Panc1 (cell line): ENCODE results near the gene ACSS1. TPM values are rescaled to one million over a fixed set of nuclear protein-coding genes. Genes with fewer than 3 reads are reported as not detected.

Experiments
- ATAC-seq: fragments of 200-7000 bp; cut with Tn5 transposase; 2 replicates; pipeline ENCODE4 v1.9.1; 2020; ENCODE audit warnings: mild to moderate bottlenecking, moderate library complexity
- BruUV-seq: library from RNA; stranded (reverse); fragments of 400-500 nt; replicated peaks from 2 replicates; lab custom pipeline; 2021; lab: Mats Ljungman, UMichigan
- CTCF ChIA-PET: fragments of 300-600 bp; sonication (Branson Sonifier 250); formaldehyde crosslinking; loops from one replicate; lab custom pipeline; 2022; ENCODE audit warnings: antibody characterized with exemption; lab: Charles Lee
- POLR2A ChIA-PET: fragments of 300-600 bp; sonication (Branson Sonifier 250); formaldehyde crosslinking; loops from one replicate; lab custom pipeline; 2022; ENCODE audit warnings: antibody characterized with exemption; lab: Charles Lee
- DNase-seq: peaks from one replicate; pipeline ENCODE4 v3.0.0-alpha.2; 2010; ENCODE audit warnings: low read depth, low spot score
- H3K27ac ChIP-seq: 2 replicates; pipeline ENCODE4 v1.5.1; 2011; ENCODE audit warnings: mild to moderate bottlenecking, low read length, inconsistent platforms
- H3K27me3 ChIP-seq: fragments of 200-500 bp; sonication (Bioruptor generic); 2 replicates; pipeline ENCODE4 v1.6.0; 2014; ENCODE audit warnings: low read length, inconsistent platforms; ENCODE audit not compliant: control insufficient read depth, insufficient read depth
- H3K36me3 ChIP-seq: fragments of 200-500 bp; sonication (Bioruptor generic); 2 replicates; pipeline ENCODE4 v1.5.1; 2014; ENCODE audit warnings: inconsistent platforms, mild to moderate bottlenecking, low read length, moderate library complexity; ENCODE audit not compliant: control insufficient read depth, insufficient read depth
- H3K4me1 ChIP-seq: 2 replicates; pipeline ENCODE4 v1.5.1; 2011; ENCODE audit warnings: inconsistent platforms, mild to moderate bottlenecking, low read length, moderate library complexity; ENCODE audit not compliant: control insufficient read depth, insufficient read depth
- H3K4me3 ChIP-seq, 2 experiments: 2 replicates each; pipeline ENCODE4 v1.5.1; 2011 to 2012; ENCODE audit warnings: low read depth in 2 of 2, low read length in 2 of 2, mild to moderate bottlenecking in 2 of 2, inconsistent platforms in 1 of 2, moderate library complexity in 1 of 2
- H3K9me3 ChIP-seq: fragments of 200-500 bp; sonication (Bioruptor generic); 2 replicates; pipeline ENCODE4 v1.5.1; 2014; ENCODE audit warnings: low read depth, mild to moderate bottlenecking, inconsistent platforms, low read length, moderate library complexity; ENCODE audit not compliant: control insufficient read depth, insufficient read depth
- CTCF ChIP-seq: fragments of 450-650 bp; IDR thresholded peaks from 2 replicates; pipeline ENCODE4 v1.5.1; 2017; ENCODE audit warnings: mild to moderate bottlenecking
- POLR2AphosphoS5 ChIP-seq: IDR thresholded peaks from 2 replicates; pipeline ENCODE4 v1.6.1; 2012; ENCODE audit warnings: mild to moderate bottlenecking, low read depth, low read length, moderate library complexity
- REST ChIP-seq, 2 experiments: IDR thresholded peaks; 2 replicates each; pipeline ENCODE4 v1.6.1; 2011 to 2012; ENCODE audit warnings: low read depth in 2 of 2, control low read depth in 1 of 2, low read length in 1 of 2, mild to moderate bottlenecking in 1 of 2, moderate library complexity in 1 of 2; ENCODE audit not compliant: insufficient read depth in 1 of 2
- SIN3A ChIP-seq: IDR thresholded peaks from 2 replicates; pipeline ENCODE4 v1.6.1; 2012; ENCODE audit warnings: low read depth, mild to moderate bottlenecking, low read length, moderate library complexity, borderline replicate concordance; ENCODE audit not compliant: insufficient read depth
- TCF7L2 ChIP-seq: IDR thresholded peaks from 2 replicates; pipeline ENCODE4 v1.6.1; 2011; ENCODE audit warnings: mild to moderate bottlenecking, low read depth, low read length, inconsistent platforms
- in situ Hi-C: cut with HindIII; loops from 2 replicates; pipeline ENCODE4 v1.10.0; 2016; ENCODE audit warnings: low sequenced_read_pairs, low pct_unique_long_range_greater_than_20kb
- intact Hi-C: fragments of 100-400 bp; cut with micrococcal nuclease; formaldehyde crosslinking; loops from one replicate; pipeline ENCODE4 v1.10.0; 2022; ENCODE audit not compliant: unreplicated experiment
- total RNA-seq: library from RNA; stranded (reverse); gene quantifications from one replicate; pipeline ENCODE4 v1.2.1, GENCODE V29; 2021; ENCODE audit not compliant: unreplicated experiment

Gene ACSS1
- total RNA-seq, 1 experiment from 2014 or later, result 32.2 TPM

GRCh38 chr20:25067102-25067987 is 9.4 kb upstream of the ACSS1 start:
- TF ChIP-seq REST (IDR thresholded peaks at IDR 0.05; ENCODE audit: insufficient read depth in 1 of 2, low read depth in 2 of 2, low read length in 1 of 2), result no peak
- no peak for TF ChIP-seq TCF7L2
- no peak for TF ChIP-seq CTCF
- TF ChIP-seq SIN3A, result no peak
- TF ChIP-seq POLR2AphosphoS5, result no peak
- in situ Hi-C loops (no loop called here), intact Hi-C loops (no loop called here)
- no TSS peak for BruUV-seq
- Histone ChIP-seq H3K27me3 (no peaks in the 10 kb centered on the region), H3K27ac (no peak overlapping the region; the same call in 1 of the 2 replicates), H3K9me3 (no peaks in the 10 kb centered on the region), H3K36me3 (no peaks in the 10 kb centered on the region), H3K4me3 (no peak overlapping the region), H3K4me1 (peaks cover 23% of the 10 kb centered on the region)
- ChIA-PET POLR2A (no interaction called here), CTCF (interaction anchor here (0.6 kb wide), 1 partner anchor 26 kb away, joined by 4 read pairs; no protein-coding TSS in a partner anchor)
- DNase-seq (no peak), ATAC-seq (no peak)

GRCh38 chr20:25066386-25066785 is 8.4 kb upstream of the ACSS1 start:
- intact Hi-C loops, result no loop called here
- BruUV-seq, result no TSS peak
- peak overlapping the region; percentile 68 for H3K27ac ChIP-seq
- DNase-seq (no peak), ATAC-seq (peak; percentile 38; the same call in 1 of the 2 replicates)
- TF ChIP-seq CTCF (no peak), SIN3A (no peak), TCF7L2 (no peak), POLR2AphosphoS5 (no peak), REST (IDR thresholded peaks at IDR 0.05; ENCODE audit: insufficient read depth in 1 of 2, low read depth in 2 of 2, low read length in 1 of 2) (no peak)
- H3K4me1 ChIP-seq, result peaks cover 16% of the 10 kb centered on the region
- H3K27me3 ChIP-seq, result no peaks in the 10 kb centered on the region
- 0 out of 4 replicates have a peak overlapping the region, but pooled peaks of 1 of the 2 experiments have one; percentile 7 for H3K4me3 ChIP-seq
- in situ Hi-C loops, result no loop called here
- CTCF ChIA-PET, result interaction anchor here (0.6 to 1.4 kb wide), 3 partner anchors 27 to 72 kb away, joined by 3 to 5 read pairs (median 4); no protein-coding TSS in a partner anchor
- no peaks in the 10 kb centered on the region for H3K36me3 ChIP-seq
- POLR2A ChIA-PET, result no interaction called here
- H3K9me3 ChIP-seq, result no peaks in the 10 kb centered on the region
